B cell (primary cell): ENCODE measurements around the gene CTNNA2.

Experiments used
- CTCF ChIP-seq: fragments of 200-600 bp; IDR thresholded peaks from one replicate; pipeline ENCODE4 v1.8.0; 2022; ENCODE audit warnings: antibody characterized with exemption, mild to moderate bottlenecking
- EZH2 ChIP-seq: IDR thresholded peaks from 2 replicates; pipeline ENCODE4 v1.6.1; 2012; ENCODE audit warnings: borderline replicate concordance, low read depth, mild to moderate bottlenecking, moderate library complexity, low read length; ENCODE audit not compliant: insufficient read depth, poor library complexity, severe bottlenecking

- TF ChIP-seq CTCF (no peak), EZH2 (no peak)
Measured at GRCh38 chr2:79822136-79822535, 309.3 kb downstream of the CTNNA2 start.
